Uterus (tissue), 2 donors: ENCODE data around the gene IBSP.

ENCODE experiments used
- POLR2A ChIP-seq, 2 donors: fragments of 450-650 bp; IDR thresholded peaks; one replicate each; pipeline ENCODE4 v1.6.1; 2016; ENCODE audit warnings: antibody characterized with exemption in 2 of 2, mild to moderate bottlenecking in 1 of 2, moderate library complexity in 1 of 2
- TF ChIP-seq, protein P1 (sequence below), 4 experiments: fragments of 200-600 bp in 2 of 4; fragments of 450-650 bp in 2 of 4; sonication (generic) in 2 of 4; IDR thresholded peaks; one replicate each; pipeline ENCODE4 v1.5.1; 2016 to 2019; ENCODE audit warnings: antibody characterized with exemption in 4 of 4, mild to moderate bottlenecking in 2 of 4, moderate library complexity in 1 of 4

DNA sequence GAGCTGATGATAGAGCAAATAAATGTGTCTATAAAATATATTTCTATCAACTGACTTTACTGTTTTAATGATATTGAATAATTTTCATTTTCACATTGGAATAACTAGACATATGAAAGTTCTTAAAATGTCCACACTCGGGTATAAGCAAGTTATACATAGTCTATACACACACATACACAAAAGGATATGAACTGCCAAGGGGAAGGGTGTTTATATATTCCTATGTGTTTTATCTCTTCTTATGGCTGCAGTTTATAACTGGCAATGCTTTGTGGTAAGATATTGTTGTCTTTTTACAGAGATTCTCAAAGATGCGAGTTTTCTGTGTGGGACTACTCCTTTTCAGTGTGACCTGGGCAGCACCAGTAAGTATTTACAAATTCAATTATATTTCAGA lies 35.0 kb downstream of the IBSP start:
- TF ChIP-seq, protein P1, sequence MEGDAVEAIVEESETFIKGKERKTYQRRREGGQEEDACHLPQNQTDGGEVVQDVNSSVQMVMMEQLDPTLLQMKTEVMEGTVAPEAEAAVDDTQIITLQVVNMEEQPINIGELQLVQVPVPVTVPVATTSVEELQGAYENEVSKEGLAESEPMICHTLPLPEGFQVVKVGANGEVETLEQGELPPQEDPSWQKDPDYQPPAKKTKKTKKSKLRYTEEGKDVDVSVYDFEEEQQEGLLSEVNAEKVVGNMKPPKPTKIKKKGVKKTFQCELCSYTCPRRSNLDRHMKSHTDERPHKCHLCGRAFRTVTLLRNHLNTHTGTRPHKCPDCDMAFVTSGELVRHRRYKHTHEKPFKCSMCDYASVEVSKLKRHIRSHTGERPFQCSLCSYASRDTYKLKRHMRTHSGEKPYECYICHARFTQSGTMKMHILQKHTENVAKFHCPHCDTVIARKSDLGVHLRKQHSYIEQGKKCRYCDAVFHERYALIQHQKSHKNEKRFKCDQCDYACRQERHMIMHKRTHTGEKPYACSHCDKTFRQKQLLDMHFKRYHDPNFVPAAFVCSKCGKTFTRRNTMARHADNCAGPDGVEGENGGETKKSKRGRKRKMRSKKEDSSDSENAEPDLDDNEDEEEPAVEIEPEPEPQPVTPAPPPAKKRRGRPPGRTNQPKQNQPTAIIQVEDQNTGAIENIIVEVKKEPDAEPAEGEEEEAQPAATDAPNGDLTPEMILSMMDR (IDR thresholded peaks at IDR 0.05): no peak
- no peak for TF ChIP-seq POLR2A (IDR thresholded peaks at IDR 0.05)
